HG03571 (cell line): Measurements from ENCODE around the gene TOLLIP.

Experiments used
- ATAC-seq: cut with Tn5 transposase; IDR thresholded peaks from one replicate; pipeline ENCODE4 v1.9.1; 2021; ENCODE audit not compliant: unreplicated experiment

Gene TOLLIP

GRCh38 chr11:1285316-1285744 lies 24.1 kb downstream of the TOLLIP start:
- no peak for ATAC-seq

DNA sequence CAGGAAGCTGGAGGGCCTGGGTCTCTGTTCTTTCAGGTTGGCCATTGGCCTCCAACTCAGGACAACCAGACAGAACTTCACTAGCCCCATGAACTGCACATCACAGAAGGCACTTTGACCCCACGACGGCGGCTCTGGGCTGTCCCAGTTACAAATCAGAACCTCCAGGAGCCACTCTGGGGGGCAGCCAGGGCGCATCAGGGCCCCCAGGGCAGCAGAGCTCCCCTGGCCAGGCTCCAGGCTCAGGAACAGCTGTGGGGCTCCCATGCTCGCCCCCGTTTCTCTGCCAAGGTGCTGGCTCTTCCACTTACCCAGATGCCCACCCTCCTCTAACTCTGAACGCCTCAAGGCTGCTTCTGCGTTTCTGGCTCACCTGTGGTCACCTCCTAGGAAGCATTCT lies 25.5 kb downstream of the TOLLIP start:
- ATAC-seq, result no peak

DNA sequence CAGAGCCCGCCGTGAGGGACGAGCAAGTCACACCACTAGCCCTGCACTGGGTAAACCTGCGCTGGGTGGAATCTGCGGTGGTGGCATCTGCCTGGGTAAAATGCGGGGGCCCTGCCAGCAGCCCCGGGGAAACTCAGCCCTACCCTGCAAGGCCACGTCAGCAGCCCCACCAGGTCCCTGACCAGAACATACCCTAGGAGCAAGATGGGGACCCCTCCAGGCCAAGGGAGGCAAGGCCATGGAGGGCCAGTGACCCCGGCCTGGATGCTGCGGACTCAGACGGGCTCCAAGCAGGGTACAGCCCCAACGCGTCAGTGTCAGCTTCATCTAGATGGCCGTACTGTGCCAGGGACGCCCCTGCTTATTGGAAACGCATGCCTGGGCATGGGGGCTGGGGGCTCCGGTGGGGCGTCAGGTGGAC lies 26.3 kb downstream of the TOLLIP start:
- no peak for ATAC-seq

- no peak for ATAC-seq
Observed at GRCh38 chr11:1281974-1282365, 27.5 kb downstream of the TOLLIP start.

- ATAC-seq, result no peak
Observed at GRCh38 chr11:1281326-1281973, 28.0 kb downstream of the TOLLIP start.

- no peak for ATAC-seq
Observed at GRCh38 chr11:1280116-1281035, 29.1 kb downstream of the TOLLIP start.

DNA sequence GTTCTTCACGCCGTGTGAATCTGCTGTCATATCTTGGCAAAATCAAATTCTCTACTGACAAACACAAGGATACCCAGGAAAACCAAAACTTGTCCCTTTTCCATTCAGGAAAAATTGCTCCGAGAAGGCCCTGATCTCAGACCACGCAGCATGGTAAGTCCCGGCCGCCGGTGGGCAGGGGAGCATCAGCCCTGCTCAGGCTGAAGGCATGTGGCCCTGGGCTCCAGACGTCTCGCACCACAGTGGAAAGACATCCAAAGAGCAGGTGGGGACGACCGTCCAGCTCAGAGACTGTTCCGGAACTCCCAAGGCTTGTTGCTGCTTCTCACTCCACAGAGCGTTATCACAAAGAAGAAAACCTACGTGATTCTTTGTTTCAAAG lies 29.8 kb downstream of the TOLLIP start:
- ATAC-seq, result no peak

DNA sequence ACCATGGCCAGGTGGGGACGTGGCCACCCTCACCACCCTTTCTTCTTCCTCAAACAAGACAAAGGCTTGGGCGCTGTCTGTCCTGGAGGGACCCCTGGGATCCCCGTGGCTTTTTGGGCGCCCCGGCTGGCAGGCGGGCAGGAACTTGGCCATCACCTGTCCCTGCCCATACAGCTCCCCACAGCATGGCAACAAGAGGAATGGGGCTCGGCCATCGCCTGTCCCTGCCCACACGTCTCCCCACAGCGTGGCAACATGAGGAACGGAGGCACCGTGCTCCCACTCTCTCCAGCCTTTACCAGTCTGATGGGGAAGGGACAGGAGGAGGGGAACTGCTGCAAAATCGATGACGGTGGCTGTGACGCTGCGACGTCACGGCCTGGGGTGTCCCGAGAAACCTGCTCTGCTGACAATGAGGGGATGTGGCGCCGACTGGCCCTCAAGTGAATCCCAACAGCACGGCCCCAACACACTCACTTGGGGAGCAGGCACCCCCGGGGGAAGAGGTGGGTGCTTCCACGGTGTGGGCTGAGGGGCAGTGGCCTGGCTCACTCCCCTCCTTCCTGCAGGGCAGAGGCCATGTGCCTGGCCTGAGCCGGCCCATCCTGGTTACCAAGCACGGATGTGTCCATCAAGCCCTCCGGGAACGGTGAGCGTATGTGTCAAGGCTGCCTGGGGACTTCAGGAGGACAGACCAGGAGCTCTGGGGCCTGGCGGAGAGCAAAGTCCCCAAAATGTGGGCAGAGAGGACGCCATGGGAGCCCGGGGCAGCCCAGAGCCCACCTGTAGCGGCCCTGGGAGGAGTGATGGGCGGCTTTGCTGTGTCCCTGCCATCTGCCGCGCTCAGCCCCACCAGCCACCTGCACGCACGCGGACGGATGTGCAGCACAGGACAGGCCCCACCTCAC lies 30.4 kb downstream of the TOLLIP start:
- ATAC-seq, result no peak

DNA sequence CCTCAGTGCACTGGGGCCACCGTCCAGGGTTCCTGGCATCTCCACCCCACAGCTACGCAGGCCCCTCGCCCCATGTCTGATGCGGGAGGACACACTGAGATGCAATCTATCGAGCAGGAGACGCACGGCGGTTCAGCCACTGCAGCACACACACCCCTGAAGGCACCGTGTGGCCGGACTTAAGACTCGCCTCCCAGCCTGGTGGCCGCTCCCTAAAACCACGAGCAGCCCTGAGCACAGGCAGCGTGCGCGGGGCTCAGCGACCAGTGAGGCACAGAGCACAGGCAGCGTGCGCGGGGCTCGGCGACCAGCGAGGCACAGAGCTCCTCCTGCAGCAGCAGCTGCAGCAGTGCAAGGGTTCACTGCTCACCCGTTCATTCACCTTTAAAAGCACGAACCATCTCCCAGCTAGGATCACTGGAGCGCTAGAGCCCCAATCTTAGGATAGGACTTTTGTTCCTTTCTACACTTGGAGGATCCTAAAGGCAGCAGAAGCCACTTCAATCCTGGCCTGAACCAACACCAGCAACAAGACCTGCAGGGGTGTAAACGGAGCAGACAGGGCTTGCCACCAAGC lies 31.4 kb downstream of the TOLLIP start:
- ATAC-seq, result no peak

DNA sequence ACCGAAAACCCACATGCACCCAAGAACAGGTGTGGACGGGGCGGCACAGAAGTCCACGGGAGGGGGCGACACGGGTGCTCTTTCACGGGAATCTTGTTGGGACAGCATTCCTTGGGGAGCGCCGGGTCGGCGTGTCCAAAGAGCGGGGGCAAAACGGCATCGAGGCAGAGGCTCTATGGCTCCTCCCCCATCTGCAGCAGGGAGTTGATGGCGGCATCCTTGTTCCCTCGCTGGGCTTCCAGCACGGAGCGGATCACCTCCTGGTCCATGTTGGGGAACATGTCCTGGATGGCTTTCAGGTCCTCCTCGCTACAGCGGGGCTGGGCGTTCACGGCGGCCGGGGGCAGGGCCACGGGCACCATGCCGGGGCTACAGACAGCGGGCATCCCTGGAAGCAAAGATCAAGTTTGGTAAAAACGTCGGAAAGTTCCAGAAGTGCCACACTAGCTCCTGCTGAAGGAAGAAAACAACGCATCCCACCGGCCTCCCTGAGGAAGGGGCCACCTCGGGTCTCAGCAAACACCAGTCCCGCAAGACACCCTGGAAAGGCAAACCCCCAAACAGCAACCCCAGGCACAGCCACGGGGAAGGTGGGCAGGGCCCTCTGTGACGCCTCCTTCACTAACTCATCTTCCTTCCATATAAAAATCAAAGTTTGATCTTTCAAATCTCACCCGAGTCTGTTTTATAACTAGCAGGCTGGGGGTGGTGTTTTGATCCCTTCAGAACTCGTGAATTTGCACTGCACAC lies 32.4 kb downstream of the TOLLIP start:
- ATAC-seq, result no peak

- ATAC-seq, result no peak
Observed at GRCh38 chr11:1276041-1276790, 33.2 kb downstream of the TOLLIP start.

DNA sequence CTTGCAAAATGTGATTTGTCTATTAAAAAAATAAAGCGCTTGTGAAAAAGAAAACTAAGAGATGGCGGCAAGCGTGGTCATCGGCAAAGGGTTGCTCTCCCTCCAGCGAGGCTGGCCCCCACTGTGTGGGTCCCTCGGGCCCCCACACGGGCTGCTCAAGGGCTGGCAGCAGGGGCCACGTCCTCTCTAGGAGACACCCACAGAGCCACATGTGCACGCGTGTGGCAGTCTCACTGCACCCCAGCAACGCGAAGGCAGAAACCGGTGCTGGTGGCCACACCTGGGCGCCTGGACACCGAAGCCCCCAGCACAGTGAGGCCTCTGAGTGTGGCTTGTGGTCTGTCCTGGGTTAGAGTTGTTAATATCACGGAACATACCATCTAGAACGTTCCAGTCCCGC lies 34.4 kb downstream of the TOLLIP start:
- no peak for ATAC-seq

- ATAC-seq, result no peak
Observed at GRCh38 chr11:1274501-1274900, 34.9 kb downstream of the TOLLIP start.

- no peak for ATAC-seq
Observed at GRCh38 chr11:1272531-1272930, 36.9 kb downstream of the TOLLIP start.

DNA sequence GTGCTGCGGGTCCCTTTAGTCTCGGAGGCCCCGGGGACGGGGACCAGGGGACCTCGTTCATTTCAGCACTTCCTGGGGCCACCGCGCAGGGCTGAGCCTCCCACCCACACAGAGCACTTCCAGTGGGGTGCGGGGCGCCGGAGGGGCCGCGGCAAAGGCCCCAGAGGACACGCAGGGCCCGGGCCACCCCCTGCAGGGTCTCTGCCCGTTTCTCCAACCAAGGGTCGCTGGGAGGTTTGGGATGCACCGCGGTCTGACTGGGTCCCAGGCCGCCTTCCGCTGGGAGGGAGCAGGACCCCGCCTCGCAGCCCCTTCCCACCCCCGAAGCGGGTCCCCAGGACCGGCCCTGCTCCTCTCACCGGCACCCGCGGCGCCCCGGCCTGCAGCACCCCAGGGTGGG lies 37.5 kb downstream of the TOLLIP start:
- ATAC-seq, result no peak

DNA sequence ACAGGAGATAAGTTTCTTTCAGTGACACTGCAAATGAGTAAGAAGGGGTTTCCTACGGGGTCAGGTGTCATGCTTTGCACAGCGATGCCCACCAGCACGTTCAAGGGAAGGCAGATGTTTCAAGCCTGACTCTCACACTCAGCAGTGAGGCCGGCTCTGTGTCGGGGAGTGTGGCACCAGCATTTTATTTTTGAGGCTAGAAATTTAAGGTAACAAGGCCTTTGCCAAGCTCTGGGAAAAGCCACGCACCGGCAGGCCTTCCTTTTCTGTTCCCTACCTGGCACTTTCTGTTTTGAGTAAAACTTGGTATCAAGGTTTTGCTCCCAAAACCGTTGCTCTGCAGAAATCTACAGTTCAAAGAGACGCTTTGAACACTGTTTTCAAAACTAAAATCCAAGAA lies 38.0 kb downstream of the TOLLIP start:
- no peak for ATAC-seq

DNA sequence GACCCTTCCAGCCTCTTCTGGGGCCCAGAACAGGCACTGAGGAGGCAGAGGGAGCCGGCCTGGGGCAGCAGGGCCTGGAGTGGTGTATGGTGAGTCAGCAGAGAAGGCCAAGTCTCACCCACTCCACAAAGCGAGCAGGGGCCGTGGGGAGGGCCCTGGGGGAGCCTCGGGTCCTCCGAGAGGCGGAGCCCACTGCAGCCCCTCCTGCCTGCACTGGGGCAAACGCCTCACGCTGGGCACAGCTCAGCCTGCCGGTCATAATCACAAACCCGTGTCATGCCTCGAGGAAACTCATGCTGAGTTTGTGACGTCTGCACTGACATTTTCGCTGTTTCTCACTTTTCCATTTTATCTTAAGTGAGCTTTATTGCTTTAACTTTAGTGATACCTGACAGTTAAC lies 38.4 kb downstream of the TOLLIP start:
- no peak for ATAC-seq

- no peak for ATAC-seq
Observed at GRCh38 chr11:1270476-1270875, 39.0 kb downstream of the TOLLIP start.

DNA sequence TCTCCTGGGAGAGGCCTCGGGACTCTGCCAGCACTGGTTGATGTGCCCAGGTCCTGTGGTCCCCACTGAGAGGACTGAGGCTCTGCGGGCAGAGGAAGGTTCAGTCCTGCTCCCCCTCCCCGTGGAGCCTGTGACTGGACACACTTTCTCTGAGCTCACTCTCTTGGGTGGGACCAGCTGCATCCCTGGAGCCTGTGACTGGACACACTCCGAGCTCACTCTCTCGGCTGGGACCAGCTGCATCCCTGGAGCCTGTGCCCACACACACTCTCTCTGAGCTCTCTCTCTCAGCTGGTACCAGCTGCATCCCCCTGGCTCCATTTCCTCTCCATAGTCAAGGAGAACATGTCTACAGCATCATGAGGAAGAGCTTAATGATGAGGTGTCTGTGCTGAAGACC lies 39.5 kb downstream of the TOLLIP start:
- no peak for ATAC-seq
